Stimulated activated CD8-positive, alpha-beta memory T cell treated with anti-CD3 and anti-CD28 coated beads, Interleukin-15, amount 100 ng/mL, for 24 hours (primary cell): ENCODE results near the gene TTC33.
"Not testable (repeated sequence)": the region's sequence is repeated elsewhere in the genome, so short reads cannot be mapped to it uniquely, and the experiment has no call there.

ENCODE experiments used
- DNase-seq: peaks from one replicate; pipeline ENCODE4 v3.0.0-alpha.2; 2020; ENCODE audit warnings: low read depth

The TTC33 gene

GRCh38 chr5:40679148-40679912 is 76.4 kb downstream of the TTC33 start:
- DNase-seq: peak; percentile 88

GRCh38 chr5:40678460-40679147 is 77.2 kb downstream of the TTC33 start:
- no peak for DNase-seq

- DNase-seq: no peak
Measured at GRCh38 chr5:40678026-40678425, 77.7 kb downstream of the TTC33 start.

- no peak for DNase-seq
Measured at GRCh38 chr5:40677456-40677855, 78.3 kb downstream of the TTC33 start.

GRCh38 chr5:40676613-40677343 is 79.0 kb downstream of the TTC33 start:
- DNase-seq: no peak

- no peak for DNase-seq
Measured at GRCh38 chr5:40675396-40676133, 80.2 kb downstream of the TTC33 start.

GRCh38 chr5:40674661-40675235 is 81.0 kb downstream of the TTC33 start:
- no peak for DNase-seq

- DNase-seq: no peak
Measured at GRCh38 chr5:40672425-40672824, 83.3 kb downstream of the TTC33 start.

GRCh38 chr5:40669606-40670390 is 86.0 kb downstream of the TTC33 start:
- DNase-seq: no peak

GRCh38 chr5:40667161-40667663 is 88.5 kb downstream of the TTC33 start:
- no peak for DNase-seq

GRCh38 chr5:40666657-40667056 is 89.1 kb downstream of the TTC33 start:
- DNase-seq: no peak

GRCh38 chr5:40665635-40666298 is 90.0 kb downstream of the TTC33 start:
- DNase-seq: no peak

- DNase-seq: no peak
Measured at GRCh38 chr5:40660751-40661150, 95.0 kb downstream of the TTC33 start.

- DNase-seq: no peak
Measured at GRCh38 chr5:40656766-40657165, 99.0 kb downstream of the TTC33 start.

GRCh38 chr5:40656091-40656490 is 99.7 kb downstream of the TTC33 start:
- DNase-seq: not testable (repeated sequence)

GRCh38 chr5:40655138-40655537 is 100.6 kb downstream of the TTC33 start:
- no peak for DNase-seq

- DNase-seq: no peak
Measured at GRCh38 chr5:40654377-40654991, 101.3 kb downstream of the TTC33 start.

GRCh38 chr5:40653221-40654022 is 102.3 kb downstream of the TTC33 start:
- no peak for DNase-seq
